ENCODE results near the gene TMEM176B.

The TMEM176B gene

DNA sequence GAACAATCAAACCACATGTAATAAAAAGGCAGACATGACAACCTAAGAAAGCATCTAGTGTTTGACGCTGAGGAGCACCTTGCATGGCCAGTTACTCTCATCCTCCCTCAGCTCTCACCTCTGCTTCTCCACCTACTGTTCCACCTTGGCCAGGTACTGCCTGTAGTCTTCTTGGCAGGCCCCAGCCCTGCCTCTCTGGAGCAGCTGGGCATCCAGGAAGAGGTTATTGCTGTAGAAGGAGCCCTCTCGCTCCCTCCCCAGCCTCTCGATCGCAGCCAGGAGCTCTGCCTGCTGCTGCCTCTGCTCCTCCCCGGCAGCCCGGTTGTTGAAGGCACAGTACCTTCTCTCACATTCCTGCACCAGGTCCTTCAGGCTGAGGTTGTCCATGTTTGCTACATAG lies 53.2 kb downstream of the TMEM176B start:
- DNase-seq = no peak

DNA sequence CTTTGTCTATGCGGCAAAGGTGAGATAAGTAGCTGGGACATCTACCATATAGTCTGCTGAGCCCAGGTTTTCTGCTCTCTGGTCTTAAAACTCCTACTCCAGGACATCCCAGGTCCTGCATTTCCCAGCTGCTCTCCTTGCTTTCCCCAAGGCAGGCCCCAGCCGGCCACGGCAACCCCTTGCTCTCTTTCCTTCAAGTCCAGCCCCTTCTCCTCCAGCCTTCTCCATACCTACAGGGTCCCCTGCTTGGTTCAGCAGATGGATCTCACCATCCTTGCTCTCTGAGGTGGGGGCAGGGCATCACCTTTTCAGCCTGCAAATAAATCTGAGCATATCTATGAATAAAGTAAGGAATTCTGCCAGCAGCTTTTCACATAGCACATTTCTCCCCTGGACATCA lies 54.3 kb downstream of the TMEM176B start:
- DNase-seq = no peak

DNA sequence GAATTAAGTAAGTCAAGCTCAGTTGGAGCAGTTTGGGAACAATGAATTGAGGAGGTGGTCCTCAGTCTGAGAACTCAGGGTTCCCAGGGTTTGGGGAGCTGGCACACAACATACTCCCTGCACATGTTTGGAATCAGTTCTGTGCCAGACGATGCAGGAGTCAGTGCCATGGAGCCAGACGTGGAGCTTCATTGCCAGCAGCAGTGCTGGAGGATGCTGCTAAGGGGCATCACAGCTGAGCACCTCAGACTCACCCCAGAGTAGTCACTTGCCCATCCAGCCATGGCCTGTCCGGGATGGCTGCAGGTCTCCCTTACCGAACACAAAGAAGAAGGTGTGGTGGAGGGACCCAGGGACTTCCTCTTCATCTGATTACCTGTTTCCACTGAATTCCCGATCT lies 55.1 kb downstream of the TMEM176B start:
- no peak for DNase-seq

DNA sequence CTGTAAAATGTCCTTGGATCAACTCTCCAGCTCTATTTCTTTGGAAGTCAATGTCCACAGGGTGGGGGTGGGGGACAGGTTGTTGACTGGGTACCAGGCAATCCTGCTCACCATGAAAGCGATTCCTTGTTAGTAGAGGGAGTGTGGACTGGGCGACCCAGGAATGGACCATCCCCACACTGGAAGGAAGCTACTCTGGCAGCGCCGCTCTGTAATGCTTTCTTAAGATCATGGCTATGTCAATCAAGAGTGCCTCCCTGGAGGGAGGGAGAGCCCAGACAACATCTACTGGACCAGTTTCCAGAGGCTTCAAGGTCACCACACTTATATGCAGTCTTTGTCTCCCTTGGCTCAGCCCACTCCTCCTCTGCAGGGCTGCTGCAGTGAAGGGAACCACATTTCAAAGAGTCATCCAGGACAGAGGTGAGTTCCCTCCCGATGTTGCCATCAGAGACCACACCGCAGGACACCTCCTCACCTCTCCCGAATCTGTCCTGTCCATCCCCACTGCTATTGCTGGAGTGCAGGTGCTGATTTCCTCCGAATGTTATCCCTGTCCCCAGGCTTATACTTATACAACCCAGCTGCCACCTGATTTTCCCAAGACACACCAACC lies 56.0 kb downstream of the TMEM176B start:
- no peak for DNase-seq

DNA sequence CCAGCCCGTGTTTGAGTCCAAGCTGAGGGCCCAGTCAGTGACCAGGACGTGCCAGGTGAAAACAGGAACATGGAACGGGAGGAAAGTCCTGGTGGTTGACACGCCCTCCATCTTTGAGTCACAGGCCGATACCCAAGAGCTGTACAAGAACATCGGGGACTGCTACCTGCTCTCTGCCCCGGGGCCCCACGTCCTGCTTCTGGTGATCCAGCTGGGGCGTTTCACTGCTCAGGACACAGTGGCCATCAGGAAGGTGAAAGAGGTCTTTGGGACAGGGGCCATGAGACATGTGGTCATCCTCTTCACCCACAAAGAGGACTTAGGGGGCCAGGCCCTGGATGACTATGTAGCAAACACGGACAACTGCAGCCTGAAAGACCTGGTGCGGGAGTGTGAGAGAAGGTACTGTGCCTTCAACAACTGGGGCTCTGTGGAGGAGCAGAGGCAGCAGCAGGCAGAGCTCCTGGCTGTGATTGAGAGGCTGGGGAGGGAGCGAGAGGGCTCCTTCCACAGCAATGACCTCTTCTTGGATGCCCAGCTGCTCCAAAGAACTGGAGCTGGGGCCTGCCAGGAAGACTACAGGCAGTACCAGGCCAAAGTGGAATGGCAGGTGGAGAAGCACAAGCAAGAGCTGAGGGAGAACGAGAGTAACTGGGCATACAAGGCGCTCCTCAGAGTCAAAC lies 57.7 kb downstream of the TMEM176B start:
- no peak for DNase-seq
